Activated CD4-positive, alpha-beta T cell treated with anti-CD3 and anti-CD28 coated beads, Interleukin-2, amount 50 U/mL, for 16 hours (primary cell): Measurements from ENCODE around the gene STPG4.

Experiments
- DNase-seq: peaks from one replicate; pipeline ENCODE4 v3.0.0-alpha.2; 2020

Gene STPG4

GRCh38 chr2:47049502-47049901, 105.6 kb downstream of the STPG4 start:
- no peak for DNase-seq

- no peak for DNase-seq
Measured at GRCh38 chr2:47048801-47049480, 106.2 kb downstream of the STPG4 start.

GRCh38 chr2:47046271-47046670, 108.8 kb downstream of the STPG4 start:
- DNase-seq: no peak

- DNase-seq: no peak
Measured at GRCh38 chr2:47043891-47044239, 111.2 kb downstream of the STPG4 start.

- no peak for DNase-seq
Measured at GRCh38 chr2:47043142-47043890, 111.8 kb downstream of the STPG4 start.

GRCh38 chr2:47041891-47042684, 113.0 kb downstream of the STPG4 start:
- DNase-seq: no peak

GRCh38 chr2:47041063-47041462, 114.0 kb downstream of the STPG4 start:
- DNase-seq: no peak

- DNase-seq: no peak
Measured at GRCh38 chr2:47040651-47041050, 114.5 kb downstream of the STPG4 start.

GRCh38 chr2:47039913-47040562, 115.1 kb downstream of the STPG4 start:
- no peak for DNase-seq

- no peak for DNase-seq
Measured at GRCh38 chr2:47039489-47039870, 115.6 kb downstream of the STPG4 start.

GRCh38 chr2:47038656-47039488, 116.2 kb downstream of the STPG4 start:
- DNase-seq: peak; percentile 23

GRCh38 chr2:47037678-47038077, 117.4 kb downstream of the STPG4 start:
- DNase-seq: no peak
